SK-N-SH treated with all-trans-retinoic acid at 6 μM for 48 hours (cell line): ENCODE data around the gene ZFHX3.

ENCODE experiments used
- ATAC-seq: fragments of 200-7000 bp; cut with Tn5 transposase; 3 replicates; pipeline ENCODE4 v1.9.1; 2020; ENCODE audit warnings: mild to moderate bottlenecking, moderate library complexity
- ARNTL ChIP-seq: fragments of 450-650 bp; formaldehyde crosslinking; IDR thresholded peaks from 2 replicates; pipeline ENCODE4 v1.5.0; 2020; ENCODE audit warnings: low read depth, mild to moderate bottlenecking, moderate library complexity, borderline replicate concordance
- BACH2 ChIP-seq: fragments of 250-450 bp; sonication (Bioruptor Pico); IDR thresholded peaks from 2 replicates; pipeline ENCODE4 v1.9.0; 2021; ENCODE audit warnings: mild to moderate bottlenecking, borderline replicate concordance
- CSDC2 ChIP-seq: fragments of 250-450 bp; sonication (Bioruptor Pico); IDR thresholded peaks from 2 replicates; pipeline ENCODE4 v1.5.0; 2020; ENCODE audit warnings: mild to moderate bottlenecking, moderate library complexity
- CSRNP3 ChIP-seq: fragments of 250-450 bp; sonication (Bioruptor Pico); IDR thresholded peaks from 2 replicates; pipeline ENCODE4 v1.5.1; 2021; ENCODE audit warnings: mild to moderate bottlenecking, moderate library complexity
- GLIS3 ChIP-seq: fragments of 250-450 bp; sonication (Bioruptor Pico); IDR thresholded peaks from 2 replicates; pipeline ENCODE4 v1.5.0; 2020; ENCODE audit warnings: mild to moderate bottlenecking, moderate library complexity
- ISL1 ChIP-seq: fragments of 250-450 bp; sonication (Bioruptor Pico); IDR thresholded peaks from 2 replicates; pipeline ENCODE4 v2.1.2; 2022; ENCODE audit warnings: mild to moderate bottlenecking, moderate library complexity
- OSR1 ChIP-seq: fragments of 250-450 bp; sonication (Bioruptor Pico); IDR thresholded peaks from 2 replicates; pipeline ENCODE4 v1.8.0; 2022; ENCODE audit warnings: moderate library complexity, mild to moderate bottlenecking, inconsistent platforms
- PATZ1 ChIP-seq: fragments of 250-450 bp; sonication (Bioruptor Pico); IDR thresholded peaks from 2 replicates; pipeline ENCODE4 v1.8.0; 2020; ENCODE audit warnings: mild to moderate bottlenecking, moderate library complexity, borderline replicate concordance
- POU6F1 ChIP-seq: fragments of 250-450 bp; sonication (Bioruptor Pico); IDR thresholded peaks from 2 replicates; pipeline ENCODE4 v1.8.0; 2021; ENCODE audit warnings: low read depth, mild to moderate bottlenecking, moderate library complexity, borderline replicate concordance
- PPARA ChIP-seq: fragments of 250-450 bp; sonication (Bioruptor Pico); IDR thresholded peaks from 2 replicates; pipeline ENCODE4 v1.5.0; 2020; ENCODE audit warnings: mild to moderate bottlenecking, borderline replicate concordance
- RARB ChIP-seq: fragments of 250-450 bp; sonication (Bioruptor Pico); IDR thresholded peaks from 2 replicates; pipeline ENCODE4 v1.8.0; 2021; ENCODE audit warnings: mild to moderate bottlenecking, moderate library complexity
- SNAI2 ChIP-seq: fragments of 250-450 bp; sonication (Bioruptor Pico); IDR thresholded peaks from 2 replicates; pipeline ENCODE4 v1.5.0; 2020; ENCODE audit warnings: mild to moderate bottlenecking, moderate library complexity
- TCF4 ChIP-seq: fragments of 250-450 bp; sonication (Bioruptor Pico); IDR thresholded peaks from 2 replicates; pipeline ENCODE4 v1.8.0; 2021; ENCODE audit warnings: mild to moderate bottlenecking, moderate library complexity, borderline replicate concordance
- TOX ChIP-seq: fragments of 250-450 bp; sonication (Bioruptor Pico); IDR thresholded peaks from 2 replicates; pipeline ENCODE4 v1.8.0; 2021; ENCODE audit warnings: mild to moderate bottlenecking, moderate library complexity, borderline replicate concordance
- TSHZ2 ChIP-seq: fragments of 250-450 bp; sonication (Bioruptor Pico); IDR thresholded peaks from 2 replicates; pipeline ENCODE4 v1.5.0; 2020; ENCODE audit warnings: mild to moderate bottlenecking, moderate library complexity
- ZC3H10 ChIP-seq: fragments of 250-450 bp; sonication (Bioruptor Pico); IDR thresholded peaks from 2 replicates; pipeline ENCODE4 v1.5.1; 2021; ENCODE audit warnings: mild to moderate bottlenecking, moderate library complexity
- ZFP3 ChIP-seq: fragments of 250-450 bp; sonication (Bioruptor Pico); IDR thresholded peaks from 2 replicates; pipeline ENCODE4 v1.5.0; 2020; ENCODE audit warnings: mild to moderate bottlenecking, moderate library complexity
- ZFP30 ChIP-seq: fragments of 450-650 bp; formaldehyde crosslinking; IDR thresholded peaks from 2 replicates; pipeline ENCODE4 v1.5.0; 2022; ENCODE audit warnings: mild to moderate bottlenecking, moderate library complexity
- ZNF565 ChIP-seq: fragments of 450-650 bp; formaldehyde crosslinking; conservative IDR thresholded peaks from 2 replicates; pipeline ENCODE4 v1.5.0; 2020; ENCODE audit warnings: low read depth, mild to moderate bottlenecking, moderate library complexity
- ZNF70 ChIP-seq: fragments of 450-650 bp; formaldehyde crosslinking; IDR thresholded peaks from 2 replicates; pipeline ENCODE4 v1.5.0; 2020; ENCODE audit warnings: mild to moderate bottlenecking, moderate library complexity

ZFHX3 gene

GRCh38 chr16:73095142-73095820 is 47.4 kb upstream of the ZFHX3 start (continued):
- no peak for TF ChIP-seq PPARA (CRISPR knock-in tag)
- no peak for TF ChIP-seq ZNF565 (CRISPR knock-in tag)
- TF ChIP-seq ISL1 (CRISPR knock-in tag): peak; percentile 88
- no peak; the same call in 1 of the 2 replicates for TF ChIP-seq TSHZ2 (CRISPR knock-in tag)
- TF ChIP-seq CSDC2 (CRISPR knock-in tag): no peak
- peak; percentile 97 for TF ChIP-seq ZC3H10 (CRISPR knock-in tag)
- no peak for TF ChIP-seq ZFP30 (CRISPR knock-in tag)
- no peak for TF ChIP-seq RARB (CRISPR knock-in tag)

- no peak for ATAC-seq
- TF ChIP-seq SNAI2 (no peak), GLIS3 (no peak), ZC3H10 (CRISPR knock-in tag) (no peak), ZFP3 (no peak), CSRNP3 (CRISPR knock-in tag) (no peak), ZNF70 (no peak), TCF4 (CRISPR knock-in tag) (no peak)
These were observed 46.4 kb upstream of the ZFHX3 start for GRCh38 chr16:73094371-73094770.

GRCh38 chr16:73093146-73094144 is 45.5 kb upstream of the ZFHX3 start:
- ATAC-seq: peak; percentile 41; the same call in 2 of the 3 replicates
- TF ChIP-seq ISL1 (CRISPR knock-in tag) (peak; percentile 82), ZNF565 (CRISPR knock-in tag) (no peak), GLIS3 (0 out of 2 replicates have a peak, but pooled peaks have one; percentile 40), PPARA (CRISPR knock-in tag) (no peak), RARB (CRISPR knock-in tag) (no peak), ZC3H10 (CRISPR knock-in tag) (no peak), PATZ1 (CRISPR knock-in tag) (no peak), SNAI2 (peak; percentile 43; the same call in 1 of the 2 replicates)

GRCh38 chr16:73092236-73092781 is 44.4 kb upstream of the ZFHX3 start:
- TF ChIP-seq TOX (CRISPR knock-in tag) (no peak), TCF4 (CRISPR knock-in tag) (no peak), CSDC2 (CRISPR knock-in tag) (no peak), OSR1 (CRISPR knock-in tag) (no peak), ZFP30 (CRISPR knock-in tag) (no peak), BACH2 (CRISPR knock-in tag) (no peak), POU6F1 (no peak), ARNTL (CRISPR knock-in tag) (no peak)
- ATAC-seq: no peak
